NCI-H2107 treated with DMSO at 0.1 percent for 48 hours (cell line): ENCODE measurements around the gene DGKH.
"Not testable (repeated sequence)": the region's sequence is repeated elsewhere in the genome, so short reads cannot be mapped to it uniquely, and the experiment has no call there.

Experiments
- DNase-seq: peaks from one replicate; lab custom pipeline; 2025; ENCODE audit not compliant: unreplicated experiment; lab: John Stamatoyannopoulos, UW

The DGKH gene

GRCh38 chr13:42108217-42108616, 59.8 kb downstream of the DGKH start:
- DNase-seq: no peak

- DNase-seq: no peak
These were observed 61.5 kb downstream of the DGKH start for GRCh38 chr13:42109957-42110356.

- peak; percentile 46 for DNase-seq
These were observed 62.1 kb downstream of the DGKH start for GRCh38 chr13:42110410-42111155.

GRCh38 chr13:42112864-42113263, 64.4 kb downstream of the DGKH start:
- DNase-seq: no peak

- no peak for DNase-seq
These were observed 65.0 kb downstream of the DGKH start for GRCh38 chr13:42113478-42113877.

GRCh38 chr13:42114278-42114677, 65.8 kb downstream of the DGKH start:
- no peak for DNase-seq

- DNase-seq: no peak
These were observed 66.5 kb downstream of the DGKH start for GRCh38 chr13:42114912-42115311.

GRCh38 chr13:42116225-42116624, 67.8 kb downstream of the DGKH start:
- DNase-seq: no peak

- DNase-seq: no peak
These were observed 70.6 kb downstream of the DGKH start for GRCh38 chr13:42119041-42119440.

GRCh38 chr13:42119875-42120274, 71.4 kb downstream of the DGKH start:
- DNase-seq: peak; percentile 8

- DNase-seq: no peak
These were observed 75.2 kb downstream of the DGKH start for GRCh38 chr13:42123600-42123999.

GRCh38 chr13:42125046-42125445, 76.6 kb downstream of the DGKH start:
- peak; percentile 45 for DNase-seq

- DNase-seq: no peak
These were observed 78.6 kb downstream of the DGKH start for GRCh38 chr13:42127047-42127446.

- DNase-seq: no peak
These were observed 80.6 kb downstream of the DGKH start for GRCh38 chr13:42129033-42129432.

- no peak for DNase-seq
These were observed 88.1 kb downstream of the DGKH start for GRCh38 chr13:42136518-42136917.

GRCh38 chr13:42137856-42138537, 89.5 kb downstream of the DGKH start:
- no peak for DNase-seq

GRCh38 chr13:42140494-42140893, 92.0 kb downstream of the DGKH start:
- no peak for DNase-seq

GRCh38 chr13:42141052-42141451, 92.6 kb downstream of the DGKH start:
- DNase-seq: not testable (repeated sequence)

- no peak for DNase-seq
These were observed 97.9 kb downstream of the DGKH start for GRCh38 chr13:42146359-42146758.

GRCh38 chr13:42148538-42148937, 100.1 kb downstream of the DGKH start:
- DNase-seq: no peak

- no peak for DNase-seq
These were observed 100.7 kb downstream of the DGKH start for GRCh38 chr13:42149136-42149535.

GRCh38 chr13:42151781-42152180, 103.3 kb downstream of the DGKH start:
- DNase-seq: no peak

- no peak for DNase-seq
These were observed 104.0 kb downstream of the DGKH start for GRCh38 chr13:42152495-42152894.
